H9 (cell line): ENCODE measurements around the gene ZMPSTE24. TPM values are rescaled to one million over a fixed set of nuclear protein-coding genes. Genes with fewer than 3 reads are reported as not detected.

Experiments used
- DNase-seq: peaks from one replicate; pipeline ENCODE4 v3.0.0-alpha.2; 2017
- H2AFZ ChIP-seq: one replicate; pipeline ENCODE4 v1.6.1; 2013; ENCODE audit warnings: mild to moderate bottlenecking, low read length, control low read depth, moderate library complexity
- H2AK5ac ChIP-seq: 2 replicates; pipeline ENCODE4 v1.6.1; 2013; ENCODE audit warnings: low read length, control low read depth, mixed read lengths; ENCODE audit not compliant: insufficient read length
- H2BK120ac ChIP-seq: one replicate; pipeline ENCODE4 v1.6.1; 2013; ENCODE audit warnings: low read depth, mild to moderate bottlenecking, low read length, control low read depth, inconsistent platforms; ENCODE audit not compliant: poor library complexity, severe bottlenecking
- H2BK12ac ChIP-seq: 2 replicates; pipeline ENCODE4 v1.6.1; 2013; ENCODE audit warnings: low read length, control low read depth, mixed read lengths, low read depth; ENCODE audit not compliant: insufficient read length
- H2BK15ac ChIP-seq: 2 replicates; pipeline ENCODE4 v1.6.1; 2013; ENCODE audit warnings: low read depth, low read length, control low read depth
- H2BK20ac ChIP-seq: one replicate; pipeline ENCODE4 v1.6.1; 2013; ENCODE audit warnings: low read depth, mild to moderate bottlenecking, low read length, control low read depth, inconsistent platforms; ENCODE audit not compliant: poor library complexity, severe bottlenecking
- H2BK5ac ChIP-seq: 2 replicates; pipeline ENCODE4 v1.6.1; 2013; ENCODE audit warnings: low read length, control low read depth, mixed read lengths; ENCODE audit not compliant: insufficient read length
- H3K14ac ChIP-seq: 2 replicates; pipeline ENCODE4 v1.6.1; 2013; ENCODE audit warnings: low read length, control low read depth; ENCODE audit not compliant: insufficient read depth
- H3K18ac ChIP-seq: 2 replicates; pipeline ENCODE4 v1.6.1; 2013; ENCODE audit warnings: low read depth, mild to moderate bottlenecking, mixed read lengths, low read length, control low read depth; ENCODE audit not compliant: insufficient read length
- H3K23ac ChIP-seq: 2 replicates; pipeline ENCODE4 v1.6.1; 2013; ENCODE audit warnings: low read length, control low read depth, mixed read lengths, low read depth; ENCODE audit not compliant: insufficient read length
- H3K23me2 ChIP-seq: 2 replicates; pipeline ENCODE4 v1.6.1; 2013; ENCODE audit warnings: low read depth, mild to moderate bottlenecking, mixed read lengths, low read length, control low read depth; ENCODE audit not compliant: insufficient read length, poor library complexity, severe bottlenecking
- H3K27ac ChIP-seq: 2 replicates; pipeline ENCODE4 v1.5.1; 2013; ENCODE audit warnings: low read length, control low read depth, mixed read lengths, low read depth; ENCODE audit not compliant: insufficient read length
- H3K27me3 ChIP-seq: 2 replicates; pipeline ENCODE4 v1.6.1; 2013; ENCODE audit warnings: low read length, control low read depth, inconsistent platforms; ENCODE audit not compliant: insufficient read depth
- H3K4ac ChIP-seq: 2 replicates; pipeline ENCODE4 v1.6.1; 2013; ENCODE audit warnings: low read depth, mild to moderate bottlenecking, control low read depth, inconsistent platforms, low read length, moderate library complexity
- H3K4me1 ChIP-seq: 2 replicates; pipeline ENCODE4 v1.6.1; 2013; ENCODE audit warnings: low read length, control low read depth, inconsistent platforms; ENCODE audit not compliant: insufficient read depth
- H3K4me2 ChIP-seq: 2 replicates; pipeline ENCODE4 v1.6.1; 2013; ENCODE audit warnings: low read length, control low read depth, mixed read lengths; ENCODE audit not compliant: insufficient read length, insufficient read depth
- H3K56ac ChIP-seq: 2 replicates; pipeline ENCODE4 v1.6.1; 2013; ENCODE audit warnings: low read depth, mild to moderate bottlenecking, mixed read lengths, low read length, control low read depth; ENCODE audit not compliant: insufficient read length
- H3K79me1 ChIP-seq: 2 replicates; pipeline ENCODE4 v1.6.1; 2013; ENCODE audit warnings: low read depth, mild to moderate bottlenecking, moderate library complexity, low read length, control low read depth, inconsistent platforms; ENCODE audit not compliant: insufficient read depth, poor library complexity, severe bottlenecking
- H3K79me2 ChIP-seq: 2 replicates; pipeline ENCODE4 v1.6.1; 2013; ENCODE audit warnings: low read length, control low read depth, inconsistent platforms; ENCODE audit not compliant: insufficient read depth
- H3K9ac ChIP-seq: 2 replicates; pipeline ENCODE4 v1.6.1; 2013; ENCODE audit warnings: low read length, control low read depth, mixed read lengths; ENCODE audit not compliant: insufficient read length; ENCODE audit errors: extremely low read depth
- H3K9me3 ChIP-seq: one replicate; pipeline ENCODE4 v1.6.1; 2013; ENCODE audit warnings: low read depth, low read length, inconsistent platforms; ENCODE audit not compliant: control insufficient read depth
- H3T11ph ChIP-seq: one replicate; pipeline ENCODE4 v1.6.1; 2013; ENCODE audit warnings: mild to moderate bottlenecking, low read length, control low read depth, inconsistent platforms
- H4K20me1 ChIP-seq: one replicate; pipeline ENCODE4 v1.6.1; 2013; ENCODE audit not compliant: control insufficient read depth, insufficient read length, insufficient read depth
- H4K5ac ChIP-seq: 2 replicates; pipeline ENCODE4 v1.6.1; 2013; ENCODE audit warnings: low read depth, mild to moderate bottlenecking, mixed read lengths, low read length, control low read depth; ENCODE audit not compliant: insufficient read length
- H4K8ac ChIP-seq: replicated peaks from 2 replicates; pipeline ENCODE4 v1.6.1; 2013; ENCODE audit warnings: low read length, control low read depth, mixed read lengths, low read depth; ENCODE audit not compliant: insufficient read length
- H4K91ac ChIP-seq: 2 replicates; pipeline ENCODE4 v1.6.1; 2013; ENCODE audit warnings: low read depth, mild to moderate bottlenecking, moderate library complexity, mixed read lengths, low read length, control low read depth; ENCODE audit not compliant: insufficient read length
- H3K27ac Mint-ChIP-seq, 3 experiments: 2 replicates in 2 of 3; 3 replicates in 1 of 3; pipeline ENCODE4 v1.8.0; 2020 to 2021; ENCODE audit warnings: mixed read lengths in 3 of 3, mild to moderate bottlenecking in 1 of 3, moderate library complexity in 1 of 3
- H3K27me3 Mint-ChIP-seq: 2 replicates; pipeline ENCODE4 v1.8.0; 2021; ENCODE audit warnings: low read depth, mild to moderate bottlenecking, moderate library complexity, mixed read lengths
- H3K36me3 Mint-ChIP-seq, 3 experiments: 2 replicates in 2 of 3; 3 replicates in 1 of 3; pipeline ENCODE4 v1.8.0; 2020 to 2021; ENCODE audit warnings: low read depth in 3 of 3, mixed read lengths in 3 of 3; ENCODE audit not compliant: insufficient read depth in 1 of 3
- H3K4me1 Mint-ChIP-seq, 2 experiments: 2 replicates each; pipeline ENCODE4 v1.8.0; 2020; ENCODE audit warnings: mixed read lengths in 2 of 2
- H3K4me3 Mint-ChIP-seq, 2 experiments: 2 replicates in 1 of 2; 3 replicates in 1 of 2; pipeline ENCODE4 v1.8.0; 2020 to 2021; ENCODE audit warnings: mild to moderate bottlenecking in 2 of 2, mixed read lengths in 2 of 2, moderate library complexity in 1 of 2
- H3K9me3 Mint-ChIP-seq, 2 experiments: 2 replicates in 1 of 2; 3 replicates in 1 of 2; pipeline ENCODE4 v1.8.0; 2020; ENCODE audit warnings: mild to moderate bottlenecking in 2 of 2, mixed read lengths in 2 of 2, moderate library complexity in 1 of 2
- WGBS: extraction: QIAGEN DNeasy Blood & Tissue Kit; methylation state at CpG from one replicate; pipeline ENCODE4 v1.1.7; 2013; ENCODE audit warnings: missing lambda C conversion rate, low lambda C conversion rate, mixed read lengths; ENCODE audit not compliant: insufficient read length; ENCODE audit errors: extremely low coverage; 5-methylcytosine and 5-hydroxymethylcytosine counted together
- total RNA-seq: library from RNA; stranded (reverse); gene quantifications from 2 replicates; pipeline ENCODE4 v1.2.1, GENCODE V29; 2021
- TF ChIP-seq, protein P1 (sequence below): fragments of 200-600 bp; sonication (generic); conservative IDR thresholded peaks from 3 replicates; pipeline ENCODE4 v1.8.0; 2021; ENCODE audit warnings: antibody characterized with exemption, mild to moderate bottlenecking

ZMPSTE24 gene
- total RNA-seq, 1 experiment from 2014 or later: 47.6 TPM

DNA sequence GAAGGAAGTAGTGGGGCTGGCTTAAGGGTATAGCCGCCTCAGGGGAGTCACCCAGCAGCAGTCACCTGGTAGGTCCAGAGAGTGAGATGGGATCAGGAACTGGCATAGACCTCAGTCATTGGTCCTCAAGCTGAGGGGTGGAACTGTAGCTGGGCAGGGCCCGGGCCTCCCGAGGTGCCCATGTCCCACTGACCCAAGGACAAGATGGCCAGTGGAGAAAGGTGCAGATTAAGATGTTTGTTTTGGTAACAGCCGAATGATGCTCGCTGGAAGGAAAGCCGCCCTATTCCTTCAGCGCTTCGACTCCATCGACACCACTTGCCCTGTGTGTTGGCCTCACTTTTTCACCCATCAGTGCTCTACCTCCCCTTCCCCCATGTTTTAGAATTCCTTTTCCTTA, 42.6 kb downstream of the ZMPSTE24 start:
- H3K4me1 ChIP-seq: no peaks in the 10 kb centered on the region
- no peak overlapping the region for H3K4me3 Mint-ChIP-seq
- no peak overlapping the region for H3K4me2 ChIP-seq
- no peak overlapping the region for H3K27ac Mint-ChIP-seq
- H3K14ac ChIP-seq: no peak overlapping the region; the same call in 1 of the 2 replicates
- no peak overlapping the region for H3T11ph ChIP-seq
- H2BK12ac ChIP-seq: no peak overlapping the region
- H3K9me3 ChIP-seq: no peaks in the 10 kb centered on the region
- H2BK120ac ChIP-seq: no peak overlapping the region
- H3K27ac ChIP-seq: no peak overlapping the region
- no peak overlapping the region for H4K5ac ChIP-seq
- no peaks in the 10 kb centered on the region for H3K27me3 ChIP-seq
- H3K23ac ChIP-seq: no peak overlapping the region
- no peaks in the 10 kb centered on the region for H3K23me2 ChIP-seq
- no peak overlapping the region for H3K18ac ChIP-seq
- TF ChIP-seq, protein P1, sequence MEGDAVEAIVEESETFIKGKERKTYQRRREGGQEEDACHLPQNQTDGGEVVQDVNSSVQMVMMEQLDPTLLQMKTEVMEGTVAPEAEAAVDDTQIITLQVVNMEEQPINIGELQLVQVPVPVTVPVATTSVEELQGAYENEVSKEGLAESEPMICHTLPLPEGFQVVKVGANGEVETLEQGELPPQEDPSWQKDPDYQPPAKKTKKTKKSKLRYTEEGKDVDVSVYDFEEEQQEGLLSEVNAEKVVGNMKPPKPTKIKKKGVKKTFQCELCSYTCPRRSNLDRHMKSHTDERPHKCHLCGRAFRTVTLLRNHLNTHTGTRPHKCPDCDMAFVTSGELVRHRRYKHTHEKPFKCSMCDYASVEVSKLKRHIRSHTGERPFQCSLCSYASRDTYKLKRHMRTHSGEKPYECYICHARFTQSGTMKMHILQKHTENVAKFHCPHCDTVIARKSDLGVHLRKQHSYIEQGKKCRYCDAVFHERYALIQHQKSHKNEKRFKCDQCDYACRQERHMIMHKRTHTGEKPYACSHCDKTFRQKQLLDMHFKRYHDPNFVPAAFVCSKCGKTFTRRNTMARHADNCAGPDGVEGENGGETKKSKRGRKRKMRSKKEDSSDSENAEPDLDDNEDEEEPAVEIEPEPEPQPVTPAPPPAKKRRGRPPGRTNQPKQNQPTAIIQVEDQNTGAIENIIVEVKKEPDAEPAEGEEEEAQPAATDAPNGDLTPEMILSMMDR: no peak
- no peak overlapping the region for H2BK15ac ChIP-seq
- H2BK5ac ChIP-seq: no peak overlapping the region
- no peaks in the 10 kb centered on the region; a peak in 1 of 4 replicates for H3K4me1 Mint-ChIP-seq
- H3K4ac ChIP-seq: no peak overlapping the region
- DNase-seq: no peak
- WGBS: no CpG with 5 or more reads among the region's 9 CpGs
- no peak overlapping the region for H2AFZ ChIP-seq
- no peak overlapping the region for H3K9ac ChIP-seq
- no peak overlapping the region for H2AK5ac ChIP-seq
- 0 out of 7 replicates have a peak, but pooled peaks cover 0 to 3% (median 0%) of the 10 kb centered on the region in 3 experiments for H3K36me3 Mint-ChIP-seq
- no peak overlapping the region for H2BK20ac ChIP-seq
- no peaks in the 10 kb centered on the region; the same call in 1 of the 2 replicates for H3K27me3 Mint-ChIP-seq
- H4K20me1 ChIP-seq: no peaks in the 10 kb centered on the region
- H3K9me3 Mint-ChIP-seq: no peaks in the 10 kb centered on the region
- H4K91ac ChIP-seq: no peak overlapping the region
- no peaks in the 10 kb centered on the region for H3K79me1 ChIP-seq
- H3K56ac ChIP-seq: no peak overlapping the region
- no peak overlapping the region for H4K8ac ChIP-seq
- H3K79me2 ChIP-seq: no peaks in the 10 kb centered on the region
